Measurements from ENCODE around the gene WBP1.

Gene WBP1

DNA sequence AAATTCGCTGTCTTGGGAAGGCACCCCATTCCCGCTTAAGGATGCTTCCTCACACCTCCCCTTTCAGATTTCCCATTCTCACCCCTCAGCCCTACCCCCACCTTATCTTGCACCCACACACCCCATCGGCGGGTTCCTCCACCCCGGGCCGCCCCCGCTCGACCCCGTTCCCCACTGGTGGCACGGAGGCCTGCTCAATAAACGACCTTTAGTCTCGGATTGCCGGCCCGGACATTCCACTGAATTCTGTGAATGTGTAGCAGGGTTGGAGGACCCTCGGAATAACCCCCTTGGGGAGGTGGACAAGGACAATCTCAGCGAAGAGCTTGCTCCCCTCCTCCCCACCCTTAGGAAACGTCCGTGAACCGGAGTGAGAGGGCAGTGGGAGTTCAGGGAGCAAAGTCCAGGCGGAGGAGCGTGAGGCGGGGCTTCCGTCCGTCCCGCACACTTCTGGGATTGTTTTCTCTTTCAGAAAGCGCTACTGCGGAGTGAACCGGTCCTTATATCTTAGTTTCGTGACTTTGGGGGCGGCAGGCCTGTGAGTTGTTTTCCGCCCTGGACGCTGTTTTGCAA is 44.0 kb downstream of the WBP1 start:
- no peak for DNase-seq (ENCODE audit: low read depth in 4 of 4, low spot score in 1 of 4)

DNA sequence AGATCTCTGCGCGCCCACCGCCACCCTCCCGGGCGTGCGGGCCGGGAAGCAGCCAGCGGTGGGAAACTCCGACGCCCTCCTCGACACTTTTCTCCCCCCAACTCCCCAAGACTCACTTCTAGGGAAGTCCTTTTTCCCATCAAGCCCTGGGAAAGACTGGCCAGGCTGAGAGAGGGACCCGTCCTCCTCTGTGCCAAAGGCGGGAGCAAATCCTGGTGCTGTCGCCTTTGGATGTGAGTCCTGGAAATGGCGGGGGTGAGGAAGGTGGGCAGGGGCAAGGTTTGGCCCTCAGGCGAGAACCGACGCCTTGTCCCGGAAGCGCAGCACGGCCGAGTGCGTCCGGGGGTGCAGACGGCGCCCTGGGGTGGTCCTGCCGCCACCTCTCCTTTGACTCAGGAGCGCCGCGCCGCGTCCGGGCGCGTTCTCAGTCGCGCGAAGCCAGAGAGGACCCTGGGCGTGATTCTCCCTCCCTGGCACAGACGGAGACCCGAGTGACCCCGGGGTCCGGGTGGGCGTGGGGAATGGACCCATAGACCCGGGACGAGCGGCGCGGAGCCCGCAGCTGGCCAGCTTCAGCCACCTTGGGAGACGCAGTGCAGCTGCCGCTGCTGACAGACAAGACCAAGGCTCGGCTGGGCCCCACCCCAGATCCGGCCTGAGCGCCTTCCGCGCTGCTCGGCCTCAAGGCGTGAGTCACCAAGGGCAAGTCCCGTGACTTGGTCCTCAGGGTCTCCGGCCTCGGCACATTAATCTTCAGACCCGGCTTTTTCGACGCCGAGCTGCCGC is 44.7 kb downstream of the WBP1 start:
- peak in 1 of 4 experiments; percentile 40 for DNase-seq (ENCODE audit: low read depth in 4 of 4, low spot score in 1 of 4)

DNA sequence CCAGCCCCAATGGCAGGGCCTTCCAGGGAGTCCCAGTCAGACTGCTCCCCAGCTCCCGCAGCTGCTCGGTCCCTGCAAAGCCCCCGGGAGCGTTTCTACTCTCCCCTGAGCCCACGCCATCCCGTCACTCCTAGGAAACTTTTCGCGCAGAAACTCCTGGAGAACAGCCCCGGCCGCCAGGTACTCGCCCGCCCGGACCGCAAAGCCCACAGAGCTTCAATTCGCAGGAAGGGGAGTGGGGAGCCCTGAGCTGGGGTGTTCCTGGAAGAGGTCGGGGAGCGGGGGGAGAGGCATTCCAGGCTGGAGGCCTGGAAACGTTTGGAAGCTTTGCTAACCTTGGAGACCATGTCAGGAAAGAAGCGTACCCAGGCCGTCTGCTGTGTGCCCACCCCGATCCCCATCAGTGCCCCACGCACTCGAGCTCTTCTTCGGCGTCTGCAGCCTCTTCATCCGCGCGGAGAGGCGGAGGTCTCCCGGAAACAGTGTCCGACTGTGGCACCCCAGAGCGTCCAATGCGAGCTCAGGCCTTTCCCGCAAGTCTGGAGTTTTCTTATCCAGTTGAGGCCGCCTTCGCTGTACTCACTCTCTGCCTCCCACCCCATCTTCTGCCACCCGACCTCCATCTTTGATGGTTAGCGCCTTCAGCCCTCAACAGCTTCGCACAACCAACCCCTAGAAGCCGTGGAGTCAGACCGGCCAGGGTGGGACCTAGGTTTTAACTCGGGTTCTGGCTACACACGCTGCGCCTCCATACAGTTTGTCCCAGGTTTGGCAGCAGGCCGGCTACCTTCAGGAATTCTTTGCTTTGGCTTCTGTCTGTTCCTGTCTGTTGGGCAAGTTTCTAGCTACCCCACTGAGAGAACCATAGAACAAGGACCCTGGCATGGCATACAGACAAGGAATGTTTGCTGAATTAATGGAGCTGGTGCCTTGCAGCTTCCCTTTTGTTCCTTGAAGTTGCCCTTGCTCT is 45.6 kb downstream of the WBP1 start:
- no peak for DNase-seq (ENCODE audit: low read depth in 4 of 4, low spot score in 1 of 4)

DNA sequence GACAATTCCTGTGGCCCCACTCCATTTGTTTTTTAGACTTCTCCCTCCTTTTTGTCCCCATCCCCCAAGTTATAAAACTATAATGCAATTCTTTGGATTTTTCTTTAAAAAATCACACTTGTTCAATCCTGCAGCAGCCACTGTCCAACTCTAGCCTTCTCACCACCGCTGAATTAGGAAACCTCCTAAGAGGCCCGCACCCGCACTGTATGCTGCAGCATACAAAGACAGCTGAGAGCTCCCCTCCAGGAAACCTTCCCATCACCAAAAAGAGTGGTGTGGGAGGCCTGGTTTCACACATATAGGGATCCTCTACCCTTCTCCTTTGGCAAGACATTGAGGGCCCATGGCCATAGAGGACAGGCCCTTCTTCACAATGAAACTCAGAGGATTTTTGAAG is 46.4 kb downstream of the WBP1 start:
- DNase-seq (ENCODE audit: low read depth in 4 of 4, low spot score in 1 of 4), result no peak

DNA sequence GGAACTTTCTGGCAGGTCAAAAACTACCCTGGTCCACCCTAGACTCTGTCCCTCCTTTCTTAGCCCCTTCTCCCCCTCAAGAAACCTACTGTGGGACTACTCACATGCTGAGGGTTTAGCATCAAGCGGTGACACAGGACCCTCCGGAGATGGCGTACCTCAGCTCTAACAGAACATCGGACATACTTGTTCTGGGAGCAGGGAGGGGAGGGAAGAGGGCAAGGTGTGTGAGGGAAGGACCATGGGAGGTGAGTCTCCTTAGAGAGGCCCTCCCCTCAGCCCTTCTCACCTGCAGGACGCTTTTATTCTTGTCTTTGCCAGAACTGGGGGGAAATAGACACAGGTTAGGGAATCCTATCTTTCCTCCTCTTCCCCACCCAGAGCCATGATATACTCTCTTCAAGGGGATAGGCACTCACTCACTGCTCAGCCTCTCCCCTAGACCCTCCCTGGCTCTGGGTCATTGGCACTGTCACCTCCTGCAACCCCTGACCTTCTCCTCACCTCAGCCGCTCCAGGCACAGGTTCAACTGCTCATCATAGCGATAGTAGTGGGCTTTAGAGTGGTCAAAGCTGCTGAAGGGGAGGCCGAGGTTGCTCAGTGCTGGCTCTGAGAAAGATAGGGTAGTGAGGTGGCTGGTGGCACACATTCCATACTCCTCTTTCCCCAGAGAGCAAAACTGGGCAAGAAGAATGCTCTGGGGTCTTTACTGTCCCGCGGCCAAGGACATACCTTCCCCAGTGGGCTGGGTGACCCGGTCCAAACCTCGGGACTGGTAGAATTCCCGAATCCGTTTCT is 47.4 kb downstream of the WBP1 start:
- DNase-seq (ENCODE audit: low read depth in 4 of 4, low spot score in 1 of 4), result no peak

DNA sequence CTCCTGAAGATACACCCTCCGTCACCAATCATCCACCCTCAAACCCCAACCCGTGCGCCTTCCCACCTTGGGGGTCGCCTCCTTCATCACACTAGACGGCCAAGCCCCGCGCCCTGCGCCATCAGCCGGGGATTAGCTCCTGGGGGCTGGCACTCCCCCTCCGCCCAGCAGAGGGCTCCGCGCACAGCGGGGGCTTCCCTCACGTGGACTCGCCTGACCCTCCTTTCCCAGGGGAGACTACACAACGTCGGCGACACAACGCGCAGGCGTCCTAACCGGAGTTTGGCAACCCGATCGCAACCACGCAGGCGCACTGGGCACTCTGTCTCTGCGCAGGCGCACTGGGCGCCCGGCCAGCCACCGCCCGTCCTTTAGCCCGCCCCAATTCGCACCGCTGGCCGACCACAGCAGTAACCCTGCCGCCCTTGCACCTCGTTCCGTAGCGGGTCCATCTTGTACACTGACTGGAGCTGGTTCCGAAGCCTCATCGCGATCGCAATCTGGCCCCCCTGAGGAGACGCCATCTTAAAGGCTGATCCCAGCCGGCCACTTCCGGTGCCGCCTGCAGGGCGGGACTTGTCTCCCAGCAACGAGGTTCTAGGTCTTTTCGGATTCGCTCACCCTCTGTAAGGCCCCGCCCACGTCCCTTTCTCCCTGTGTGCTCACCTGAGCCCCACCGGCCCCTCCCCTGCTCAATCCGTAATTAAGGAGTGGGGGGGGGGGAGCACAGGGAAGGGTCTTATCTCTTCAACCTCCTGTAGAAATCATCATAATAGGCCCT is 49.1 kb downstream of the WBP1 start, which contains the start of gene PCGF1:
Gene PCGF1 (minus strand): TSS at position 551 of the 781 bp plus-strand sequence. CDS start 27 bp downstream, at position 524.
- peak; percentile 98 to 99 (median 99) for DNase-seq (ENCODE audit: low read depth in 4 of 4, low spot score in 1 of 4)

DNA sequence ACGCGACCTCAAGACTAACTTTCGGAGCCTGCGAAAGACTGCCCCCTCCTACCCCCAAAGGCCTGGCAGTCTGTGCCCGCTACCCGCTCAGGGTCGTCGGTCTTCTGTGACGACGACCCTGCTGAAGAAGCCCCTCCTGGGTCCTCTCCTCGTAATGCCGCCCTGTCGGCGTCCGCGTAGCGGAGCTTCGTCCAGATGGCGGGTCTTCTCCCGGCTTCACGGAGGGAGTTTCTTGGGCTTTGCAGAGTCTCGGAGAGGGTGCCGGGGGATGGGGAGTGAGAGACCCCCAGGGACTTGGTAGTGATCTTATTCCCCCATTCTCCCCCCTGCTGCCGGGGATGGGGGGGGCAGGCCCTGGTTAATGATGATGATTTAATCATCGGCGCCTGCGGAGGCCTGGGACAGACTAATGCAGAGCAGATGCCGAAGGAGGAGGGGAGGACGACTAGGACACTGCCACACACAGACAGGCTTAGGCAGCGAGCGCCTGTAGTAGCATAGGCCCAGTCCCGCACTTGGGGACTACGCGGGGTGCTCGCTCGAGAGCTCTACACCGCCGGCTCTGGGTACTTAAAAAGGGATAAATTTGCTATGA is 49.8 kb downstream of the WBP1 start:
- DNase-seq (ENCODE audit: low read depth in 4 of 4, low spot score in 1 of 4), result no peak

DNA sequence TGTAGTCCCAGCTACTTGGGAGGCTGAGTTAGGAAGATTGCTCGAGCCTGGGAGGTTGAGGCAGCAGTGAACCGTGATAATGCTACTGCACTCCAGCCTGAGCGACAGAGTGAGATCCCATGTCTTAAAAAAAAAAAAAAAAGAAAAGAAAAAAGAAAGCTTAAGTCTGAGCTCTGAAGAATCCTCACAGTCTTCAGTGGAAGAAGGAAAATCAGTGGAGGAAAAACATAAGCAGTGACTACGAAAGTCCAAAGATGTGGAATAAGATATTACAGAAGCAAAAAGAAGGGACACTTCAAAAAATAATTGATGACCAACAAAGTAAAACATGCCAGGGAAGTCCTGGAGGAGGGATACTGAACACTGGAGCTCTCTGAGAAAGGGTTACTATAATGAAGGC is 52.0 kb downstream of the WBP1 start:
- no peak for DNase-seq (ENCODE audit: low read depth in 4 of 4, low spot score in 1 of 4)

Data from stimulated activated CD4-positive, alpha-beta T cell treated with anti-CD3 and anti-CD28 coated beads, Interleukin-1b, Interleukin-23, amount 100 ng/mL, for 24 hours (primary cell).